ENCODE measurements around the gene TSPAN10. TPM values are rescaled to one million over a fixed set of nuclear protein-coding genes. Genes with fewer than 3 reads are reported as not detected.

Gene TSPAN10
- total and polyA plus RNA-seq, 9 of the 15 experiments (the other 6 are each of a cell fraction or from before 2014, with no cell fraction given) = 0.05 to 0.31 (median 0.13) TPM; not detected in 1

DNA sequence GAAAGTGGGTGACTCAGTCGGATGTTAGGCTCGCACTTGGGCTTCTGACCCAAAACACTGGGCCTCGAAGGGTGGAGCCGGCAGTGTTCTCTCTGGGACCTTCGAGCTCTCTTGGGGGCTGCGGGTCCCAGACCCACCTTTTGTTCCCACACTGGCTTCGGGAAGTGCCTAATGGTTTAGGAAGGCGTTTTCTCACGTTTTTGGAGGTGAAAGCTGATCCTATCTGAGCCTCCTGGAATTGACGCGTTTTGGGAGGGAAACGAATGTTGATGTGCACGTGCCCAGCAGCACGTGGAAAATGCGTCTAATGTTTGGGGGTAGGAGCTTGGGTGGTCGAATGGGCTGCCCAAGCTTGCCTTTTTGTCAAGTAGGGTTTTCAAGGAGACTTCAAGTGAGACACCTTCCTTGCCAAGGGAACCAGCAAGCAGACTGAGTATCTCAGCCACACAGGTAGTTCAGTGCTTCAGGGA lies 47.5 kb downstream of the TSPAN10 start (continued):
- peak; percentile 10; the same call in 1 of the 2 replicates for TF ChIP-seq ZBTB40 (IDR thresholded peaks at IDR 0.05)
- TF ChIP-seq ZBTB40 (CRISPR knock-in tag; IDR thresholded peaks at IDR 0.05) = no peak
- no peak for TF ChIP-seq HNRNPL (IDR thresholded peaks at IDR 0.05; ENCODE audit: low read depth, low read length)
- no peak for TF ChIP-seq ZNF77 (CRISPR knock-in tag; IDR thresholded peaks at IDR 0.05)
- TF ChIP-seq ZNF644 (tag; IDR thresholded peaks at IDR 0.05; ENCODE audit: low read depth) = no peak
- peak; percentile 96 to 98 for TF ChIP-seq E2F6 (IDR thresholded peaks at IDR 0.05; ENCODE audit: borderline replicate concordance in 1 of 2, extremely low read depth in 1 of 2, insufficient read depth in 1 of 2, insufficient read length in 1 of 2, low read depth in 1 of 2, low read length in 1 of 2, poor library complexity in 1 of 2, severe bottlenecking in 1 of 2)
- TF ChIP-seq EP400 (IDR thresholded peaks at IDR 0.05) = peak; percentile 14
- no peak for TF ChIP-seq ZNF263 (CRISPR knock-in tag; IDR thresholded peaks at IDR 0.05; ENCODE audit: borderline replicate concordance)
- TF ChIP-seq RBM34 (IDR thresholded peaks at IDR 0.05; ENCODE audit: borderline replicate concordance, insufficient read depth, low read length) = no peak
- TF ChIP-seq, protein P1, sequence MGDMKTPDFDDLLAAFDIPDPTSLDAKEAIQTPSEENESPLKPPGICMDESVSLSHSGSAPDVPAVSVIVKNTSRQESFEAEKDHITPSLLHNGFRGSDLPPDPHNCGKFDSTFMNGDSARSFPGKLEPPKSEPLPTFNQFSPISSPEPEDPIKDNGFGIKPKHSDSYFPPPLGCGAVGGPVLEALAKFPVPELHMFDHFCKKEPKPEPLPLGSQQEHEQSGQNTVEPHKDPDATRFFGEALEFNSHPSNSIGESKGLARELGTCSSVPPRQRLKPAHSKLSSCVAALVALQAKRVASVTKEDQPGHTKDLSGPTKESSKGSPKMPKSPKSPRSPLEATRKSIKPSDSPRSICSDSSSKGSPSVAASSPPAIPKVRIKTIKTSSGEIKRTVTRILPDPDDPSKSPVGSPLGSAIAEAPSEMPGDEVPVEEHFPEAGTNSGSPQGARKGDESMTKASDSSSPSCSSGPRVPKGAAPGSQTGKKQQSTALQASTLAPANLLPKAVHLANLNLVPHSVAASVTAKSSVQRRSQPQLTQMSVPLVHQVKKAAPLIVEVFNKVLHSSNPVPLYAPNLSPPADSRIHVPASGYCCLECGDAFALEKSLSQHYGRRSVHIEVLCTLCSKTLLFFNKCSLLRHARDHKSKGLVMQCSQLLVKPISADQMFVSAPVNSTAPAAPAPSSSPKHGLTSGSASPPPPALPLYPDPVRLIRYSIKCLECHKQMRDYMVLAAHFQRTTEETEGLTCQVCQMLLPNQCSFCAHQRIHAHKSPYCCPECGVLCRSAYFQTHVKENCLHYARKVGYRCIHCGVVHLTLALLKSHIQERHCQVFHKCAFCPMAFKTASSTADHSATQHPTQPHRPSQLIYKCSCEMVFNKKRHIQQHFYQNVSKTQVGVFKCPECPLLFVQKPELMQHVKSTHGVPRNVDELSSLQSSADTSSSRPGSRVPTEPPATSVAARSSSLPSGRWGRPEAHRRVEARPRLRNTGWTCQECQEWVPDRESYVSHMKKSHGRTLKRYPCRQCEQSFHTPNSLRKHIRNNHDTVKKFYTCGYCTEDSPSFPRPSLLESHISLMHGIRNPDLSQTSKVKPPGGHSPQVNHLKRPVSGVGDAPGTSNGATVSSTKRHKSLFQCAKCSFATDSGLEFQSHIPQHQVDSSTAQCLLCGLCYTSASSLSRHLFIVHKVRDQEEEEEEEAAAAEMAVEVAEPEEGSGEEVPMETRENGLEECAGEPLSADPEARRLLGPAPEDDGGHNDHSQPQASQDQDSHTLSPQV (IDR thresholded peaks at IDR 0.05) = peak; percentile 86
- no peak for TF ChIP-seq ZKSCAN1 (IDR thresholded peaks at IDR 0.05; ENCODE audit: low read depth, low read length)
- TF ChIP-seq PTBP1 (IDR thresholded peaks at IDR 0.05; ENCODE audit: low read depth, low read length) = no peak
- no peak for TF ChIP-seq ZNF274 (IDR thresholded peaks at IDR 0.05; ENCODE audit: borderline replicate concordance, low read depth, low read length)
